ENCODE measurements around the gene SUSD3.

The SUSD3 gene

DNA sequence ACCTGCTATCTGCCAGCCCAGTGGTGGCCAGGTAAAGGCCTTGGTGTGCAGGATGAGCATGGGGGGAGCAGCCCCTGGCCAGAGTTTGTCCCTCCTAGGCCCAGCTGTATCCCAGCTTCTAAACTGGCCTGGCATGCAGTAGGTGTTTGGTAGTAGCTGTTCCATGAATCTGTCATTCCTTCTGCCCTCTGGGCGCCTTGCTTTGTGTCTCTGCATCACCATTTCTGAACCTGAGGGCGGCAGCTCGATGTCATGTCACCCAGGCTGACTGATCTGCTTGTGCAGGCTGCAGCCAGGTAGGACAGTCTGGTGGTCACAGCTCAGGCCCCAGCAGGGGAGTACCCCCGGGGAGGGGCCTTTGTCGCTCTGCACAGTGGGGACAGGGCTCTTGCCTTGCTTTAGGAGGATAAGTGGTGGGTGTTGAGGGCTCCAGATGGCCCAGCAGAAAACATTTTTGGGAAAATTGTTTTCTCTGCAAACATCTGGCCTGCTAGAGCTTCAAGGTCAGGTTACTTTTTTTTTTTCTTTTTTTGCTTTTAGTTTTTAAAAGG lies 4.6 kb upstream of the SUSD3 start:
- DNase-seq (ENCODE audit: low read depth): no peak

DNA sequence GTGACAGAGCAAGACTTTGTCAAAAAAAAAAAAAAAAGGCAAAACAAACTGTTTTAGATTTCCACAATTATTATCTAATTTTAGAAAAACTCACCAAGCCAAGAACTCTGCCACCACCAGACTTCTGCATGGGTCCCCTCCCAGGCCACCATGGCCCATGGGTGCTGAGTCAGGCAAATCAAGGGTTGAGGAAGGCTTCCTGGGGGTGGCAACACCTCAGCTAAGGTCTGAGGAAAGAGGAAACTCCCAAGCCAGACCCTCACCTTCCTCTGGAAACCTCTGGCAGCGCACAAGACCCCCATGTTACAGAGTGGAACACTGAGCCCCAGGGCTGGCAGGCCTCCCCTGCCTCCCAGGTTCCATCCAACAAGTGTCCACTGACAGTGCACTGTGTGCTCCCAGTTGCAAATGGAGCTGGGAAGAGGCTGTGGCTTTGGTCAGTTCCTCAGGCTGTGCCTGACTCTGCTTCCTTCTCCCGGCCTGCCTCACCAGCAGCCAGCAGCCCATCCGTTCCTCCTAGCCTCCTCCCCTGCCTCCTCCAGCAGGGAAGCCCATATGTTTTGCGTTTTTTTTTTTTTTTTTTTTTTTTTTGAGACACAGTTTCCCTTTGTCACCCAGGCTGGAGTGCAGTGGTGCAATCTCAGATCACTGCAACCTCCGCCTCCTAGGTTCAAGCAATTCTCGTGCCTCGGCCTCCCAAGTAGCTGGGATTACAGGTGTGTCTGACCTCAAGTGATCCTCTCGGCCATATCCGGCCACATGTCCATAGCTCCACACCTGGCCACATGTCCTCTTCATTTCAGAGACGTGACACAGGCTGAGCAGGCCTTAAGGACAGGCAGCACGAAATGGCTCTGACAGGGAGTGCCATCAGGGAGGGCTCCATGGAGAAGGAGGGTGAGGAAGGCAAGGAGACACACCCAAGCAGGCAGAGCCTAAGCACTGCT lies 3.5 kb upstream of the SUSD3 start:
- DNase-seq (ENCODE audit: low read depth): no peak

DNA sequence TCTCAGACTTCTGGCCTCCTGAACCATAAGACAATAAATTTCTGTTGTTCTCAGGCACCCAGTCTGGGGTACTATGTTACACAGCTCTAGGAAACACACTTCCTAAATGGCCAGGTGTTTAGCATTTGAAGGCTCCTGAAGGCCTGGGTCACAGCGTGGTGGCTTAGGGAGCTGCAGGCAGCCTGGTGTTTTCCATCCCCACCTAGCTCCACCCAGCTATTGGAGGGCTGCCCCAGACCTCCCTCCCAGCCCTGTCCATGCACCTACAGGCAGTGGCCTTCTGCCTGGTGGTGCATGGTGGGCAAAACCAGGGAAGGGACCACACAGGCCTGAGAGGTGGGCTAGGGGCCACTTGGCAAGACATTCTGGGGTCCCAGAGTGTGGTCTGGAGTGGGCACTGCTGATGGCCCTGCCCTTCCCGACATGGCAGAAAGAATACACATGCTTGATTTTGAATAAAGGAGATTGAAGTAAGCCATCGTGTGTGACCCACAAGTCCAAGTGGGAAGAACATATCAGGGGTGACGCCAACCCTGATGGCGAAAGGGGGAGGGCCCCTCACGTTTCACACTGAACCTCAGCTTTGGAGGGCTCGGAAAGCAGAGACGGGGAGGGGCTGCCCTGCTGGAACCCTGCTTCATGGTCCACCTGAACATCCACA lies 1.3 kb upstream of the SUSD3 start:
- DNase-seq (ENCODE audit: low read depth): no peak

DNA sequence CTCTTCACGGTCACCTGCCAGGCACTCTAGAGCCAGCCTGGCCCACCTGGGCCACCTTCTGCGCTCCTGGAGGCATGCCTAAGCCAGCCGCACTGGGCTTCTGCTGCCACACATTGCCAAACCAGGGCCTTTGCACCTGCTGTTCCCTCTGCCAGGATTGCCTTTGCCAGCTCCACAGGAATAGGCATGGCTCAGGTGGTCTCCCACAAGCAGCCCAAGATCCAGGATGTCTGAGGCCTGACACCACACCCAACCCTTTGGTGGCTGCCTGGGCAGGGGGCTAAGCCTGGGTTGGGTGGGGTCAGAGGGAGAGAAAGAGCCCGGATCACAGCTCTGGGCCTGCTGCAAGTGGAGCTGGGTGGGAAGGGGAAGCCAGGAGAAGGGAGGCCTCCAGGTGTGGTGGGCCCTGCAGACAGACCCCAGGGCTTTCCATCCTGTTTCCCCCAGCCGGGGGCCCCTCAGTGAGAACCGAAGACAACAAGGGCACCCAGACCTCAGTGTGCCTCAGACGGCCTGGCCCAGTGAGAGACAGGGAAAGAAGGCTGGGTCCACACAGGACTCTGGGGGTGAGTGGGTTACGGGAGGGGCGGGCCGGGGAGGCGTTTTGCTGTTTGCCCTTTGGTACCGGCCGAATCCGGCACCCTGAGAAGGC lies 672 bp upstream of the SUSD3 start:
- no peak for DNase-seq (ENCODE audit: low read depth)

DNA sequence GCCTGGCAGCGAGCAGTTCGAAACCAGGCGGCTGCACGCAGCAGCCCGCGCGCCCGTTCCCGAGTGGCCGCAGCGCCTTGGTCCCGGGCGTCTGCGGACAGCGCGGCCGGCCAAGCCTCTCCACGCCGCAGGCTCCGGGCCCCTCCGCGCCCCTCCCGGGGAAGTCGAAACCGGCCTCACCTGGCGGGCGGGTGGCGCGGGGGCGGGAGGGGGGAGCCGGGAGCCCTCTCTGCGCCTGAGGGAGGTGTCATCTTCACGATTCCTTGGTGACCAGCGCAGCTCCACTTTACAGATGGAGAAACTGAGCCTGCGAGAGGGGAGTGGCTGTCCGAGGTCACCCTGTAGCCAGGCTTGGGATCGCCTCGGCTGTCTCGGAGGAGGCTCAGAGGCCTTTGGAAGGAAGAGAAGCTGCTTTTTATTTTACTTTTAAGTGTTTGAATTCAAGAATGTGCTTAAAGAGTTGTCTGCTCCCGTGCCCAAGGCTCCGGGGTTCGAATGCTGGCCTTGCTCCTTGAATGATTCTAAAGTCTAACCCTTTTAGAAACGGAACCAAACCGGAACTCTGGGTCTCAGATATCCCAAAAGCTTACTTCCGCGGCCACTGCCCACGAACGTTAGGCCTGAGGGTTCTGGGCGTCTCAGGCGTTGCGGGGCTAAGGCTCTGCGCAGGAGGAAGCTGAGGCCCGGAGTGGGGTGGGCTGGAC lies 662 bp downstream of the SUSD3 start:
- no peak for DNase-seq (ENCODE audit: low read depth)

DNA sequence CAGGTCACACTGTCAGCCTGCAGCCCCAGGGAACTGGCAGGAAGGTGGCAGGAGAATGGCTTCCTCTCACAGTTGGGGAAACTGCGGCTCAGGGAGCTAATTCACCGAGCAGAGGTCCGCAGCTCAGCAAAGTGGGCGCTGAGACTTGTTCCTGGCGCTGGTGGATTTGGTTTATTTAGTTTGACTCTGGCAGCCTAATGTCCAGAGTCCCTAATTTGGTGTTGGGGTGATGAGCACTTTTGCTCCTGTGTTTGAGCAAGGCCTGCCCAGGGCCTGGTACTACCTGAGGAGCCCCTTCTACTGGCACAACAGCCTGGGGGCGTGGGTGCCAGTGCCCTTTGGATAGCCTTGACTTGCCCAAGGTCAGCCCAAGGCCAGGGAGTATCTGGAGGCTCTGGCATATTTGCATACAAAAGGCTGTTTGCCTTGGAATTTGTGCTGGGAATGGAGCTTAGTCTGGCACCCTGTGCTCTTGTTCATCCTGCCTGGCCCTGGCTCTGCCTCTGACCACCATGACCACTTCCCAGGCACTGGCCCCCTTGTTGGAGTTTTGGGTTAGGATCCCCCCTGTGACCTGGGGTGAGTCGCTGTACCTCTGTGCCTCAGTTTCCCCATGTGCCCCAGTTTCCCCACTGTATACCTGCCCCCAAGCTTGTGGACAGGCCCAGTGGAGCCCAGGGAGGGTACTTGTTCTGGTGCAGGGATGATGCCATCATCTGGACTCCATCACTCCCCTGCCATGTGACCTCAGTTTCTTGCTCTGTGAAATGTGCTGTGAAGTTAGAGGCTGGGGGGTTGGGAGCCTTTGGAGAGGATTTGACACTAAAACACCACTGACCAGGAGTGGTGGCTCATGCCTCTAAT lies 1.4 kb downstream of the SUSD3 start:
- DNase-seq (ENCODE audit: low read depth): no peak

DNA sequence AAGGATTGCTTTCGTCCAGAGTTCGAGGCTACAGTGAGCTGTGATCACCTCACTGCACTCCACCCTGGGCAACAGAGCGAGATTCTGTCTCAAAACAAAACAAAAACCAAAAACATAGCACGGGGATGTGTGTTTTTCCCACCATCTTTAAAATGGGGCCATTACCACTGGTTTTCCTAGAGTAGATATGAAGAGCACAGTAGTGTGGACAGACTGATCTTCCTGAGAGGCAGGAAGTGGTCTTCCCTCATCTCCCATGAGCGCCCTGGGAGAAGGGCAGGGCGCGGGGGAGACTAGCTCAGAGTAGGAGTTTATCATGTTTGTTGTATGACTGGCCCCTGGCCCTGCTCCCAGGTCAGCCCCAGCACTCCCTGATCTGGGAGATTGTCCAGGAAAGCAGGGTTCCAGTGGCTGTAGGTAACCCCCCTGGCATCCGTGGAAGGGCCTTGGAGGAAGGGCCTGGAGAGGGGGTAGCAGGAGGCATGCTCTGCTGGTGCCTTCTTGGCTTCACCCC lies 2.3 kb downstream of the SUSD3 start:
- DNase-seq (ENCODE audit: low read depth): no peak

DNA sequence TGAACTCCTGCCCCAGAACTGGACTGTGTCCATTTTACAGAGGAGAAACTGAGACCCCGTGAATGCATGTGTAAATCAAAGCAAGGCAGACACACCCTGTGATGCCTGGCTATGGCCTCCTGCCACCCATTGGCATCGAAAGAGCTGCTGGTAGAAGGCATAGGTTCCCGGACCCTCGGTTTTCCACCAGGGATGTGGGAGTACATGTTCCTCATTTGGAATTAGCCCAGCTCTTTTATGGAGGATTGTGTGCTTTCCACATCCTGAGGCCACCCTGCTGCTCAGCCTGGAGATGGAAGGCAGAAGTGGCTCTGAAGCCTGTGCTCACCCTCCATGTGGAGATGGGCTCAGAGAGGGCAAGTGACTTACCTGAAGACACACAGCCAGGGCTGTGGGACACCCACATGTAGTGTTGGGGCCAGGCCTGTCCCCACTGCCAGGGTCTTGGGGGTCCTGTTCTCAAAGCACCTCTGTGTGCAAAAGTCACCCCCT lies 2.8 kb downstream of the SUSD3 start:
- DNase-seq (ENCODE audit: low read depth): no peak

DNA sequence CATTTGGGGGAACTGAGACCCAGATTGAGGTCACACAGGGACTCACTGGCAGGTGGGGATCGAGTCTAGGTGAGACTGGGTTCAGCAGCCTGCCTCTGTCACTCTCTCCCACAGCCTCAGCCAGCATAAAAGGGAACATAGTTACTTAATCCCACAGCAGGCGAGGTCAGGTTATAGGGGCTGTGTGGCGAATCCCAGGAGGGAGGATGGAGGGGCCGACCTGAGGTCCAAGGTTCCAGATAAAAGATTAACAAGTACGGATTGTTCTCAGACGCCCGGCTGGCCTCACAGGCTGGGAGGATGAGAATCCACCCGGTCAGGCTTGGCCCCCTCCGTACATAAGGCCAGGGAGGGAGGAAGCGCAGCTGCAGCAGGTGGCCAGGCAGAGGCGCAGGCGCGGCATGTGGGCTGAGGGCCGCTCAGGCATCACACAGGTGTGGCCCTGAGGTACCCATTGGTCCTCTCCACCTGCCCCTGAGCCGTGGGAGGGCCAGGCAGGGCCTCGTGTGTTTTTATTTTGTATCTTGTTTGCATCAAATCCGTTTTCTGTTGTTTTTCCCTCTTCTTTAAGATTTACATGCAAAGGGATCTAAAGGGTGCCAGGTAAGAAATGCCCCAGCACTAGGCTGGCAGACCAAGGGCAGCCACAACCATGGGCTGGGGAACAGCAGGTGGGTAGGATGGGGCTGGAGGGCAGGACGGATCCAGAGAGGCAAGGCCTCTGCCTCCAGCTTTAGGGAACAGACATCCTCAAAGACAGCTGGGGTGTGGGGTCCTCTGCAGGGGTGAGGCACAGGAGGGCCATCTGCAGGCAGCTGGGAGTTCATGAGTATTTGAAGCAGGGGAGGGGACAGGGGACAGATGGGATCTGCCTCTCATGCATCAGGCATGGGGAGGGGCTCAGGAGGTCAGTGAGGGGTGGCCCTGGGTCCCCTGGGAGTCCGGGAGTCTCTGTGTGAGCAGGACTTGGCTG lies 3.6 kb downstream of the SUSD3 start:
- no peak for DNase-seq (ENCODE audit: low read depth)

DNA sequence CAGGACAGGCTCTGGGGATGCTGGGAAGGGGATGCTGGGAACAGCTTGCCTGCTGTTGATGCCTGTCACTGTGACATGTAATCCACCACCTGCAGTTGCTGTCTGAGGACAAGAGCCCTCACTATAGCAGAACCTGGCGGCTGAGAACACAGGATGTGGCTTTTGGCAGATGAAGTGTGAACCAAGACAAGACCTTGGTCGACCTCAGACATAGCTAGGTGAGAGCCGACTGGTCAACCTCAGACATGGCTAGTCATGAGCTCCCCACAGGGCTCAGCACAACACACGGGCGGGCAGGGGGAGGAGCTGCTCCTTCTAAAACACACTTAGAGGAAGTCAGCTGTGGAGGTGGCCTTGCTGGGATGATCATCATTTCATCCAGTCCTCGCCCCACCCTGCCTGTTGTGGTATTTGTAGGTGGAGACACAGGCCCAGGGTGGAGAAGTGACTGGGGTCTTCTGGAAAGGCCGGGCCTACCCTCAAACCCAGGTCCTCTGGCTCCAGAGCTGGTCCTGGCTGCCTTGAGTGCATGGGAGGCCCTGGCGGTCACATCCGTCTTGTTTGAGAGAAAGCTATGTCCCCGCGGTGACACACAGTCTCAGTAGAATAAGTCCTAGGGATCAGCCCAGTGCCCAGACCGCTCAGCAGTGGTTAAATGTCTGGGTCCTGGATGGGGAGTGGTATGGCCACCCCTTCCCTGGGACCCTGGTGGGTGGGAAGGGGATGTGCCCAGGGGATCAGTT lies 6.1 kb downstream of the SUSD3 start:
- peak; percentile 64 for DNase-seq (ENCODE audit: low read depth)

DNA sequence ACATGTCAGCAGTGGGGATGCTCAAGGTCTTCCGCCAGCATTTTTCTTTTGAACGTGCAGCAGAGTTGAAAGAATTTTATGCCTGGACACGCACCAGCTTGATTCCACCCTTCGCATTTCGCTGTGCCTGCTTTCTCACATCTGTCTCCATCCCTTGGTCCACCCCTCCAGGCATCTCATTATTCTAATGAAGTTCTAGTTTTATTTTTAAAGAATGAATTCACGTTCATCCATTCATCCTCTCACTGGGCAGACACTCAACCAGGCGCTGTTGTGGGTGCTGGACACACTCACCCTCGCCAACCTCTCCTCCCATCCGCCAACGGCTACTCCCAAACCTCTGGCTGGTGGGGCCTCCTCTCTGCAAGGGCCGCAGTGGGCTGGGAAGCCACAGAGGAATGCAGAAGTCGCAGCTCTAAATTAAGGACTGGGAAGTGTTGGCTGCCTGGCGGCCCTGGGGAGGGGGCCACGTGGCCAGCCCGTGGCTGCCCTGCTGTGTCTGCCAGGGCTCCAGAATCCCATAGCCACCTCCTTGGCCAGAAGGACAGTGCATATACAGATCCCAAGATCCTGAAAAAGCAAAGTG lies 6.7 kb downstream of the SUSD3 start:
- no peak for DNase-seq (ENCODE audit: low read depth)

DNA sequence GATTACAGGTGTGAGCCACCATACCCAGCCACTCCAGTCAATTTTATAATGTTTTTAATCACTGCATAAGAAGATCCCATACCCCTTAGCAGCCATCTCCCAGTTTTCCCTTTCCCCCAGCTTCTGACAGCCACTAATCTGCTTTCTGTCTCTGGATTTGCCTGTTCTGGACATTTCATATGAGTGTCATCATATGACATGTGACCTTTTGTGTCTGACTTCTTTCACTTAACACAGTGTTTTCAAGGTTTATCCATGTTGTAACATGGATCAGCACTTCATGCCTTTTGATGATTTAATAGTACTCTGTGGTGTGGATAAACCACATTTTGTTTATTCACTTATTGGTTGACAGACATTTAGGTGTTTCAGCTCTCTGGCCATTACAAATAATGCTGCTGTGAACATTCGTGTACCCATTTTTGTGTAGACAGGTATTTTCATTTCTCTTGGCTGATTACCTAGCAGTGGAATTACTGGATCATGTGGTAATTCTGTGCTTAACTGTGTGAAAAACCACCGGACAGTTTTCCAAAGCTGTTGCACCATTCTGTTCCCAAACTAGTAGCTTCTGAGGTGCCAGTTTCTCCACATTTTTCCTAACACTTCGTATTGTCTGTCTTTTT lies 8.6 kb downstream of the SUSD3 start:
- no peak for DNase-seq (ENCODE audit: low read depth)

DNA sequence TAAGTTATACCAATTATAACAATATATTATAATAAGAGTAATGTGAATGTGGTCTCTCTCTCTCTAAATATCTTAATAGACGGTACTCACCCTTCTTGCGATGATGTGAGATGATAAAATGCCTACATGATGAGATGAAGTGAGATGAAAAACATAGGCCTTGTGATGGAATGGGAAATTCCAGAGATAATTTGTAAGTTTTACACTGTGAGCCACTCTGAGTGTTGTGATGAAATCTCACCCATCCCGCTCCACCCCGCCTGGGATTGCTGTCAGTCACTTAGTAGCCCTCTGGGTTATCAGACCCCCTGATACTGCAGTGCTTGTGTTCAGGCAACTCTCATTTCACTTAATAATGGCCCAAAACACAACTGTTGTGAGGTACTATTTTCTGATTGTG lies 10.5 kb downstream of the SUSD3 start:
- DNase-seq (ENCODE audit: low read depth): no peak

DNA sequence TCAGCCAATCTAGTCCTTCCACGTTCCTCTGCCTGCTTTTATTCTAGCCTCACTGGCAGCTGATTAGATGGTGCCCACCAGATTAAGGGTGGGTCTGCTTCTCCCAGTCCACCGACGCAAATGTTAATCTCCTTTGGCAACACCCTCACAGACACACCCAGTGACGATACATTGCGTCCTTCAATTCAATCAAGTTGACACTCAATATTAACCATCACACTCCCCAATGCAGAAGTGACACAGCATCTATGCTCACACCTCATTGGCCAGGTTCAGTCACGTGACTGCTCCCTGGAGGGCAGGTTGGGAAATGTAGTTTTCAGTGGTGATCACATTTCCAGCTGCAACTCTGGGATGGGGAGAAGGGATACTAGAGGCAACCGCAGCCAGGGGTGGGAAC lies 13.0 kb downstream of the SUSD3 start:
- DNase-seq (ENCODE audit: low read depth): no peak

DNA sequence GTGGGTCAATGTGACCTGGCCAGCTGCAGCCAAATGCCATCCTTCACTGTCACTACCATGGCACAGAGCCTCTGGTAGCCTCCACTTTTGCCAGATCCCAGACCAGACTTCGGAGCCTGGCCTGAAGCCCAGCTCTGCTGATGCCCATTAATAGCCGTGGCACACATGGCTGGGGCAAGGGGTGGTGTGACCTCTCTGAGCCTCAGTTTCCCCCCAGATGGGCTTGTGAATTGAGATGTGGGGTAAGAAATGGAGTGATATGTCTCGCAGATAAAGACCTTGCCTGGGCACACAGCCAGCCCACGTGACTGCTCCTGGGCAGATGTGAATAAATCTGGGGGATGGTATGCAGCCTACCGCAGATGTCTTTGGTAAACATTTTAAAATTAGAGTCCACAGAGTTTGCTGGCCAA lies 13.9 kb downstream of the SUSD3 start:
- no peak for DNase-seq (ENCODE audit: low read depth)

DNA sequence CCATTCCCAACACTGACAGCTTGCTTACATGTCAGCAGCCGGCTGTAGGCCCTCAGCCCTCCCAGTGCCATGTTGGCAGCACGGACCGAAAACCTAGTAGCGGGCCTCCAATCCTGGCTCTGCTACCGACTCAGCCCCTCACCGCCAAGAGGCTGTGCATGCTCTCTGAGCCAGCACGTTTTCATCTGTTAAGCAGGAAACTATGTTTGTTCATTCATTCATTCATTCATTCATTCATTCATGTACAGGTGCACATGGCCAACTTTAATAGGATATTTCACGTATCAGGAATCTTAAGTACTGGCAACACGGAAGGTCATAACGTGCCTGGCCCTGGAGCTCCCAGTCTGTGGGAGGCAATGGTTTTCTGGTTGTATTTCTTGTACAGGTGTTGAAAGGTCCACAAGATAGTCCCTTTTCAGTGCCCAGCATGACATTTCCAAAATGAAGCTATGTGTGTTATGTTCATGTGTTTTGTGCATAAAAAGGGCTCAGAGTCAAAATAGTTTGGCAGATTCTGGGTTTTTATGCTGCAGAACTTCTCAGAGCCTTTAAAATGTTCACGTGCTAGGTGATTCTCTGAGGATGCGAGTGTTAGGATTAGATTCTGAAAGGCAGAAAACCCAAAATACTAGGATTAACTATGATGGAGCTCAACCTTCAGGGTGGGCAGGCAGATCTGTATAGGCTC lies 17.7 kb downstream of the SUSD3 start:
- no peak for DNase-seq (ENCODE audit: low read depth)

DNA sequence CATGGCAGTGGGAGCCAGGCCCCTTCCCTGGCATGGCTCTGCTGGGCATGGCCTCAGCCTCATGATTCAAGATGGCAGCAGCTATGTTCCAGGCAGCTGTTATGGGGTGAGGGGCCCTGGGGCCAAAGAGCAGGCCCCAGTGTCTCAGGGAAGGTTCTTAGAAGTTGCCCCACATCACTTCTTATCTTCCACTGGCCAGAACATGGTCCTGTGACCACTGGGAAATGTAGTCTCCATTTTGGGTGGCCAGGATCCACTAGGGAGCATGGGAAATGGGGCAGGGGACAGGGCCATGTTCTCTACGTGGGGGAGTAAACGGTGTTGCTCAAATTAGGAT lies 18.3 kb downstream of the SUSD3 start:
- DNase-seq (ENCODE audit: low read depth): no peak
